GM18519 (cell line): ENCODE results near the gene COG5.

ENCODE experiments used
- ATAC-seq: cut with Tn5 transposase; IDR thresholded peaks from one replicate; pipeline ENCODE4 v1.9.1; 2021; ENCODE audit warnings: mild to moderate bottlenecking, moderate library complexity; ENCODE audit not compliant: unreplicated experiment, low FRiP score

Gene COG5

GRCh38 chr7:107404740-107405537 is 158.8 kb downstream of the COG5 start:
- ATAC-seq, result no peak

- no peak for ATAC-seq
Measured at GRCh38 chr7:107398161-107398560, 165.6 kb downstream of the COG5 start.

- ATAC-seq, result no peak
Measured at GRCh38 chr7:107396990-107397389, 166.7 kb downstream of the COG5 start.

GRCh38 chr7:107396081-107396480 is 167.6 kb downstream of the COG5 start:
- no peak for ATAC-seq

GRCh38 chr7:107394831-107395230 is 168.9 kb downstream of the COG5 start:
- ATAC-seq, result no peak

GRCh38 chr7:107394276-107394675 is 169.4 kb downstream of the COG5 start:
- no peak for ATAC-seq

GRCh38 chr7:107392830-107393229 is 170.9 kb downstream of the COG5 start:
- ATAC-seq, result no peak

GRCh38 chr7:107390916-107391315 is 172.8 kb downstream of the COG5 start:
- no peak for ATAC-seq

GRCh38 chr7:107388604-107389003 is 175.1 kb downstream of the COG5 start:
- ATAC-seq, result no peak

- no peak for ATAC-seq
Measured at GRCh38 chr7:107387573-107388219, 176.0 kb downstream of the COG5 start.

- ATAC-seq, result no peak
Measured at GRCh38 chr7:107387128-107387527, 176.6 kb downstream of the COG5 start.

- ATAC-seq, result no peak
Measured at GRCh38 chr7:107386548-107387102, 177.1 kb downstream of the COG5 start.

- ATAC-seq, result no peak
Measured at GRCh38 chr7:107384025-107384424, 179.7 kb downstream of the COG5 start.

GRCh38 chr7:107383203-107383602 is 180.5 kb downstream of the COG5 start:
- ATAC-seq, result no peak

- no peak for ATAC-seq
Measured at GRCh38 chr7:107381453-107381852, 182.3 kb downstream of the COG5 start.

GRCh38 chr7:107373354-107373753 is 190.4 kb downstream of the COG5 start:
- no peak for ATAC-seq

GRCh38 chr7:107372298-107372697 is 191.4 kb downstream of the COG5 start:
- no peak for ATAC-seq

- ATAC-seq, result no peak
Measured at GRCh38 chr7:107370816-107371215, 192.9 kb downstream of the COG5 start.

GRCh38 chr7:107364787-107365186 is 198.9 kb downstream of the COG5 start:
- no peak for ATAC-seq

- no peak for ATAC-seq
Measured at GRCh38 chr7:107359520-107360316, 204.0 kb downstream of the COG5 start.

- no peak for ATAC-seq
Measured at GRCh38 chr7:107355616-107356015, 208.1 kb downstream of the COG5 start.
